Right atrium auricular region (tissue), 2 donors: ENCODE data around the gene HOXB5. TPM values are rescaled to one million over a fixed set of nuclear protein-coding genes. Genes with fewer than 3 reads are reported as not detected.
A peak's percentile ranks its signal among the peaks of the same experiment; 100 is the strongest.

Experiments
- DNase-seq: peaks from one replicate; pipeline ENCODE4 v3.0.0-alpha.2; 2019; ENCODE audit warnings: low spot score
- H3K27ac ChIP-seq, 2 donors: fragments of 200-600 bp; sonication (generic); 1 replicate in 1 of 2; 2 replicates in 1 of 2; pipeline ENCODE4 v1.5.1; 2016 to 2019
- H3K27me3 ChIP-seq, 2 donors: fragments of 200-600 bp; sonication (generic); one replicate each; pipeline versions ENCODE4 v1.5.1 to v1.6.0; 2017 to 2019
- H3K36me3 ChIP-seq: fragments of 200-600 bp; sonication (generic); one replicate; pipeline ENCODE4 v1.5.1; 2016
- H3K4me1 ChIP-seq, 2 donors: fragments of 200-600 bp; sonication (generic); one replicate each; pipeline versions ENCODE4 v1.5.1 to v1.6.0; 2017 to 2019
- H3K4me3 ChIP-seq, 2 donors: fragments of 200-600 bp; sonication (generic); 1 replicate in 1 of 2; 2 replicates in 1 of 2; pipeline ENCODE4 v1.5.1; 2017 to 2019; ENCODE audit warnings: mild to moderate bottlenecking in 1 of 2, moderate library complexity in 1 of 2
- H3K9me3 ChIP-seq, 2 donors: fragments of 200-600 bp; sonication (generic); one replicate each; pipeline ENCODE4 v1.5.1; 2019
- total RNA-seq, 2 donors: library from RNA; depleted of rRNA; stranded (reverse); fragments of >200 nt; gene quantifications; one replicate each; pipeline ENCODE4 v1.1.0, GENCODE V29; 2016
- TF ChIP-seq, protein P1 (sequence below), 2 donors: fragments of 200-600 bp; sonication (generic); IDR thresholded peaks; one replicate each; pipeline ENCODE4 v1.5.1; 2019; ENCODE audit warnings: antibody characterized with exemption in 2 of 2

The HOXB5 gene
- total RNA-seq, 2 donors from 2014 or later: not detected

DNA sequence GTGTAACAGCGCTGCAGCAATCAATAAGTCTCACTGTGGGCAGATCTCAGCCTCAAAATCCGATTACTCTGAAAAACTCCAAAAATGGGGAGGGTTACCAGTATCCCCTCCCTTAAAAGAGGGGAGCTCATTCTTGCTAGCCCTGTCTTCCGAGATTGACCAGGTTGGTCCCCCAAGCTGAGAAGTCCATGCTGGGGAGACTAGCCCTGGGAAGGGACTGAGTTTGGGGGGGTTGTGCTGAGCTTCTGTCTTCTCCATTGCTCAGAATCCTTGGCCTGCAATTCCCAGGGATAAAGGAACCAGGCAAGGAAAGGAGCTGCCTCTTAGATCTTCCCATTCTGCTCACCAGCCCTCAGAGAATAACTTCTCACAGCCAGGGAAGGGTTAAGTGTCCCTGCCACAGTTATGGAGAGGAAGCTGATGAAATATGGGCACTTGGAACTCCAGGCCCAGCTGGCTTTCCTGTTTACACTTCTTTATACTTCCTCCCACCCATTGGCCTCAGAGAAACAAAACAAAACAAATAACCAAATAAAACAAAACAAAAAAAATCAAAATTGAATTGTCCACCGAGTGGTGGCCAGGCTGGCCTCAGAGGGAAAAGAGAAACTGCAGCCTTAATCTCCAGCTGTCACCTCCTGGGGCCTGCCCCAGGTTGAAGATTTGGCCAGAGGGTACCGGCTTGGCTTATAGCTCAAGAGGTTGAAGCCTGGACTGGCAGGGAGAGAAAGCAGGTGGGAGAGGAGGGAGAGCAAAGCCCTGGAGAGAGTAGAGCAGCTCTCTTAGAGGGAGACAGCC lies 6.1 kb downstream of the HOXB5 start:
- Histone ChIP-seq H3K4me3 (no peak overlapping the region), H3K9me3 (no peaks in the 10 kb centered on the region), H3K27me3 (peaks cover 27 to 39% of the 10 kb centered on the region in 2 donors), H3K4me1 (peaks cover 0 to 31% of the 10 kb centered on the region in 2 donors), H3K27ac (no peak overlapping the region), H3K36me3 (no peaks in the 10 kb centered on the region)
- TF ChIP-seq, protein P1, sequence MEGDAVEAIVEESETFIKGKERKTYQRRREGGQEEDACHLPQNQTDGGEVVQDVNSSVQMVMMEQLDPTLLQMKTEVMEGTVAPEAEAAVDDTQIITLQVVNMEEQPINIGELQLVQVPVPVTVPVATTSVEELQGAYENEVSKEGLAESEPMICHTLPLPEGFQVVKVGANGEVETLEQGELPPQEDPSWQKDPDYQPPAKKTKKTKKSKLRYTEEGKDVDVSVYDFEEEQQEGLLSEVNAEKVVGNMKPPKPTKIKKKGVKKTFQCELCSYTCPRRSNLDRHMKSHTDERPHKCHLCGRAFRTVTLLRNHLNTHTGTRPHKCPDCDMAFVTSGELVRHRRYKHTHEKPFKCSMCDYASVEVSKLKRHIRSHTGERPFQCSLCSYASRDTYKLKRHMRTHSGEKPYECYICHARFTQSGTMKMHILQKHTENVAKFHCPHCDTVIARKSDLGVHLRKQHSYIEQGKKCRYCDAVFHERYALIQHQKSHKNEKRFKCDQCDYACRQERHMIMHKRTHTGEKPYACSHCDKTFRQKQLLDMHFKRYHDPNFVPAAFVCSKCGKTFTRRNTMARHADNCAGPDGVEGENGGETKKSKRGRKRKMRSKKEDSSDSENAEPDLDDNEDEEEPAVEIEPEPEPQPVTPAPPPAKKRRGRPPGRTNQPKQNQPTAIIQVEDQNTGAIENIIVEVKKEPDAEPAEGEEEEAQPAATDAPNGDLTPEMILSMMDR (IDR thresholded peaks at IDR 0.05): no peak
- no peak for DNase-seq

DNA sequence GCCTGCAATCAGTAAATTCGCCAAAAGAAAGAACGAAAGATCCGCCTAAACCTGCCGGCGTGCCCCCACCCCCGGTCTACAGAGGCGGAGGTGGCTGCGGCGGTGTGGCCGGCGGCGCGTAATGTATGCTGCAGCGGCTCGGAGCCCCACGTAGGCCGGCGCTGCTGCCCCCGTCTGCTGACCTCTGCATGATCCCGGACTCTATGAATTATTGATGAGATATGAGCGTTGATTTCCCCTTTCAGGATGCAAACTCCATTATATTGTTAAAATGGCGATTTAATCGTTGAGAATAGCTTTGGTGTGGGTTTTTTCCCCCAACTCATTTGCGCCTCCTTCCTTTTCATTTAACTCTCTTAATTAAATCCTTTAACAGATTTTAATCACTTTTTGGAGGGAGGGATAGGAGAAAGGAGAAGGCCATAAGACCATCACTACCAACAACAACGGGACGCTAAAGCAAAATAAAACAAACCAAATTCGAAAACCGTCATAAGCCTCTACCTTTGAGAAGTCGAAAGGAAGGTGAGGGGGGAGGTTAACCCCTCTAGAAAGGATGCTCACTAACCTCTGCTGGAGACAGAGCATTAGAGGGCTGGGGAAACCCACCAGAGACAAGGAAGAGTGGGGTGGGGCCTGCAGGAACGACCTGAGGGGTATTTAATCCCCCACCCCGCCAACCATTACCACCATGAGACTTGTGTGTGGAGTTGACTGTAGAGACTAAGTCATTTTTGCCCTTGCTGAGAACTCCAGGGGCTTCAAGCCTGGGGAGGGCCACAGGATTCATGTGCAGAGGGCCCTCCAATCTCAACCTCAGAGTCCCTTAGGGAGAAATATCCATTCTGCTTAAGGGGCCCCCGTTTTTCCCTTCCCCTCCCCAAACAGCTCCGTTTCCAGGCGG lies 7.0 kb downstream of the HOXB5 start:
- peaks cover 29 to 44% of the 10 kb centered on the region in 2 donors for H3K27me3 ChIP-seq
- TF ChIP-seq, protein P1 (IDR thresholded peaks at IDR 0.05): no peak

DNA sequence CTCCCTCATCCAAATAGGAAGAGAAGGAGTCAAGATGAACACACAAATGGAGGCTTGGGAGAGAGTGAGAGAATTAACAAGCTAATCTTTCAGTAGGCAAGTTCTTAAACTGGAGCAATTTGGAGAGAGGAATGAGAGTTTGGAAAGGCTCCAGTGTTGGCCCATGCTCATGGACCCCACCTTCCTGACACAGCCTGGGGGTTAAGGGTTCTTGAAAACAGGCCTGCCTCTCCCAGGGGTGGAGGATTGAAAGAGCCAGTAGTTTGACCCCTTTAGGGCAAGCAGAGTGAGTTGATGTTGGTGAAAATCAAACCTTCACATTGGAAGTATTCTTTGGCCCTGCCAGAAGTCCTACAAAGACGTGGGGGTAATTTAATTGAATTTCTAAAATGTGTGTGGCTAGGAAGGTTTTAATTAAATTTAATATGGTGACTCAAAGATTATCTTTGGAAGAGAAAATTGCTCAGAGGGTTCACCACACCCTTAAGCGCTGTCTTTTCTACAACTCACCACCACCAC lies 9.3 kb downstream of the HOXB5 start:
- TF ChIP-seq, protein P1 (IDR thresholded peaks at IDR 0.05): no peak
- DNase-seq: no peak
- Histone ChIP-seq H3K36me3 (no peaks in the 10 kb centered on the region), H3K27ac (no peak overlapping the region), H3K9me3 (no peaks in the 10 kb centered on the region), H3K4me1 (peaks cover 0 to 35% of the 10 kb centered on the region in 2 donors), H3K27me3 (peaks cover 42 to 51% of the 10 kb centered on the region in 2 donors), H3K4me3 (no peak overlapping the region)

More for the DNA sequence above, 7.0 kb downstream of the HOXB5 start:
- Histone ChIP-seq H3K4me3 (peak overlapping the region in 1 of 2 donors; percentile 57), H3K36me3 (no peaks in the 10 kb centered on the region), H3K27ac (peak overlapping the region; percentile 45 to 53), H3K4me1 (peaks cover 0 to 34% of the 10 kb centered on the region in 2 donors), H3K9me3 (no peaks in the 10 kb centered on the region)
- DNase-seq: no peak

DNA sequence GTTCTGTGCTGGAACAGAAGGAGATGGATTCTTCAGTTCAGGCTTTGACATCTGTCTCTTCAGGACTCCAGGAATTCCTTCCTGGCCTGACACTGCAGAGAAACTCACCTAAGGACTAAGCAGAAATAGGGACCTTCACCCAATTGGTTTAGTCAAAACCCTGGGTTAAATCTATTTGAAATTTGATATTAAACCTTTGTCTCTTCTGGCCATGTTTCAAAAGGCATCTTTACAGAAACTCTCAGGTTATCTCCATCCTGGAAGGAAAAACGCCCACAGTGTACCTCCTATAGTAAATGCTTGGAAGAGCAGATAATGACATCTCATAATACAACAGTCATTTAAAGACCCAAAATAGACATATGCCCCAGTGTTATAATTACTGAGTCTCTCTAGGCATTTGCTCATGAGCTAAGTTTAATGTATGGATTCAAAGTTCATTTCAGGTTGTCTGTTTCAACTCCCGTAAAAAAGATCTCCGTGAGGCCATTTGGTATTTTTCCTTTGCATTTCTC lies 9.8 kb downstream of the HOXB5 start:
- Histone ChIP-seq H3K27ac (no peak overlapping the region), H3K27me3 (peaks cover 47 to 56% of the 10 kb centered on the region in 2 donors), H3K9me3 (no peaks in the 10 kb centered on the region), H3K4me3 (no peak overlapping the region), H3K4me1 (peaks cover 0 to 35% of the 10 kb centered on the region in 2 donors), H3K36me3 (no peaks in the 10 kb centered on the region)
- DNase-seq: no peak
- TF ChIP-seq, protein P1 (IDR thresholded peaks at IDR 0.05): no peak

DNA sequence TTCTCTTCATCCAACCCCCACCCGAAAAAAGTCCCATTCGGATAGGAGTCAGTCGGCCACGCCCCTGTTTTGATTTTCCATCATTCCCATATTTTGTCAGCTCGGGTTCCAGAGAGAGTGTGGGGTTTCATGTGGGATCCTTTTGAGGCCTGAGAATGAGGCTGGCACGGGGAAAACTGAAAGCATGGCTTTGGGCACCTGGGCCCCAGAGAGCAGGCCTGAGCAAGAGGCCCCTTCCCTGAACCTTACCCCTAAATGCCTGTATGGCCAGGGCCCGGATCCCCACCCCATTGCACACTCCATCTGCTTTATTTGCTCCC lies 10.9 kb downstream of the HOXB5 start:
- peak overlapping the region in 1 of 2 donors; percentile 44 for H3K27ac ChIP-seq
- H3K9me3 ChIP-seq: no peaks in the 10 kb centered on the region
- peaks cover 0 to 35% of the 10 kb centered on the region in 2 donors for H3K4me1 ChIP-seq
- no peaks in the 10 kb centered on the region for H3K36me3 ChIP-seq
- TF ChIP-seq, protein P1 (IDR thresholded peaks at IDR 0.05): no peak
- DNase-seq: no peak
- peaks cover 47 to 66% of the 10 kb centered on the region in 2 donors for H3K27me3 ChIP-seq
- H3K4me3 ChIP-seq: no peak overlapping the region
